Stomach (tissue), 9 donors: ENCODE data around the gene RFC1. TPM values are rescaled to one million over a fixed set of nuclear protein-coding genes. Genes with fewer than 3 reads are reported as not detected.

Source experiments
- DNase-seq, 2 donors: peaks; one replicate each; pipeline versions ENCODE4 v3.0.0 to v3.0.0-alpha.2; 2013 to 2019
- H3K27ac ChIP-seq, 5 donors: fragments of 200-600 bp in 4 of 5; sonication (generic) in 4 of 5; one replicate each; pipeline ENCODE4 v1.5.1; 2013 to 2019; ENCODE audit warnings: mild to moderate bottlenecking in 1 of 5, moderate library complexity in 1 of 5
- H3K27me3 ChIP-seq, 3 donors: fragments of 200-600 bp; sonication (generic); one replicate each; pipeline ENCODE4 v1.5.1; 2017 to 2019; ENCODE audit warnings: mixed run types in 1 of 3
- H3K36me3 ChIP-seq, 4 donors: fragments of 200-600 bp; sonication (generic); 1 replicate in 3 of 4; 2 replicates in 1 of 4; pipeline ENCODE4 v1.5.1; 2016 to 2019
- H3K4me1 ChIP-seq, 4 donors: fragments of 200-600 bp; sonication (generic); one replicate each; pipeline ENCODE4 v1.5.1; 2016 to 2019
- H3K4me3 ChIP-seq, 4 donors: fragments of 200-600 bp; sonication (generic) in 3 of 4; one replicate each; pipeline ENCODE4 v1.5.1; 2016 to 2019; ENCODE audit warnings: mild to moderate bottlenecking in 1 of 4
- H3K9me3 ChIP-seq, 4 donors: fragments of 200-600 bp; sonication (generic); one replicate each; pipeline ENCODE4 v1.5.1; 2016 to 2019
- CTCF ChIP-seq, 7 experiments: fragments of 450-650 bp in 4 of 7; fragments of 200-600 bp in 3 of 7; sonication (generic) in 3 of 7; IDR thresholded peaks; one replicate each; pipeline ENCODE4 v1.5.1; 2016 to 2019; ENCODE audit warnings: antibody characterized with exemption in 7 of 7, control low read depth in 2 of 7, mild to moderate bottlenecking in 1 of 7
- EP300 ChIP-seq: sonication (generic); formaldehyde crosslinking; IDR thresholded peaks from one replicate; pipeline ENCODE4 v1.6.1; 2017; ENCODE audit warnings: antibody characterized with exemption
- POLR2A ChIP-seq, 4 donors: fragments of 450-650 bp; IDR thresholded peaks; one replicate each; pipeline ENCODE4 v1.6.1; 2016; ENCODE audit warnings: antibody characterized with exemption in 4 of 4, control low read depth in 2 of 4, mild to moderate bottlenecking in 1 of 4, moderate library complexity in 1 of 4
- POLR2AphosphoS5 ChIP-seq, 3 donors: sonication (generic); formaldehyde crosslinking; IDR thresholded peaks; one replicate each; pipeline ENCODE4 v1.6.1; 2016; ENCODE audit warnings: antibody characterized with exemption in 3 of 3
- WGBS, 5 donors: extraction: QIAGEN DNeasy Blood & Tissue Kit in 3 of 5; methylation state at CpG; one replicate each; pipeline versions ENCODE4 v1.1.5 to v1.1.7; 2013 to 2018; 5-methylcytosine and 5-hydroxymethylcytosine counted together
- intact Hi-C: fragments of 100-400 bp; cut with DNase I; formaldehyde crosslinking; loops from one replicate; pipeline ENCODE4 v1.15.1; 2023; ENCODE audit warnings: low total_unique reads
- polyA plus RNA-seq, 3 donors: library from polyadenylated mRNA; stranded (reverse); fragments of 200-250 nt; gene quantifications; one replicate each; pipeline ENCODE4 v1.2.3, GENCODE V29; 2013
- total RNA-seq, 5 donors: library from RNA; depleted of rRNA; stranded (reverse); fragments of >200 nt; gene quantifications; one replicate each; pipeline versions ENCODE4 v1.1.0 to v1.2.3, GENCODE V29; 2014 to 2016
- donor health status: healthy with polysubstance abuse.
- donor health status: Bipolar disorder and iron deficiency.
- donor health status: healthy.

Gene RFC1
- total and polyA plus RNA-seq, 8 donors = 9.1 to 127 (median 23.0) TPM

- H3K4me1 ChIP-seq = peaks cover 0 to 23% (median 13%) of the 10 kb centered on the region in 4 donors
- H3K27ac ChIP-seq = no peak overlapping the region
- TF ChIP-seq POLR2A (IDR thresholded peaks at IDR 0.05) (no peak), POLR2AphosphoS5 (IDR thresholded peaks at IDR 0.05) (no peak), CTCF (IDR thresholded peaks at IDR 0.05) (no peak), EP300 (no peak)
- intact Hi-C loops = no loop called here
- H3K36me3 ChIP-seq = peaks cover 0 to 38% (median 28%) of the 10 kb centered on the region in 4 donors
- no peak for DNase-seq
- H3K27me3 ChIP-seq = no peaks in the 10 kb centered on the region
- 80 to 87% (median 86%) methylated on average over 2 of the region's 2 CpGs for WGBS, 5 donors
- H3K4me3 ChIP-seq = no peak overlapping the region
- no peaks in the 10 kb centered on the region for H3K9me3 ChIP-seq
Measured at GRCh38 chr4:39339968-39340367, 26.2 kb downstream of the RFC1 start.

- H3K4me1 ChIP-seq = peaks cover 0 to 23% (median 13%) of the 10 kb centered on the region in 4 donors
- peaks cover 0 to 19% (median 15%) of the 10 kb centered on the region in 4 donors for H3K36me3 ChIP-seq
- TF ChIP-seq CTCF (IDR thresholded peaks at IDR 0.05) (no peak), EP300 (no peak), POLR2A (IDR thresholded peaks at IDR 0.05) (no peak), POLR2AphosphoS5 (IDR thresholded peaks at IDR 0.05) (no peak)
- no peaks in the 10 kb centered on the region for H3K27me3 ChIP-seq
- intact Hi-C loops = no loop called here
- H3K27ac ChIP-seq = no peak overlapping the region
- no peaks in the 10 kb centered on the region for H3K9me3 ChIP-seq
- no peak for DNase-seq
- no peak overlapping the region for H3K4me3 ChIP-seq
- 43 to 77% (median 73%) methylated on average over 4 of the region's 4 CpGs for WGBS, 5 donors
Measured at GRCh38 chr4:39337841-39338240, 28.3 kb downstream of the RFC1 start.

GRCh38 chr4:39335566-39335965, 30.6 kb downstream of the RFC1 start:
- WGBS, 5 donors = 89 to 95% (median 93%) methylated on average over 4 of the region's 4 CpGs
- H3K27ac ChIP-seq = no peak overlapping the region
- TF ChIP-seq POLR2A (IDR thresholded peaks at IDR 0.05) = no peak
- no peak for TF ChIP-seq POLR2AphosphoS5 (IDR thresholded peaks at IDR 0.05)
- no peak for TF ChIP-seq EP300
- TF ChIP-seq CTCF (IDR thresholded peaks at IDR 0.05) = no peak
- H3K4me1 ChIP-seq = peaks cover 0 to 15% (median 6%) of the 10 kb centered on the region in 4 donors
- intact Hi-C loops = no loop called here
- no peak for DNase-seq
- H3K4me3 ChIP-seq = no peak overlapping the region
- no peaks in the 10 kb centered on the region for H3K9me3 ChIP-seq
- H3K36me3 ChIP-seq = no peaks in the 10 kb centered on the region
- H3K27me3 ChIP-seq = no peaks in the 10 kb centered on the region

- Histone ChIP-seq H3K4me3 (no peak overlapping the region), H3K9me3 (no peaks in the 10 kb centered on the region), H3K4me1 (peaks cover 0 to 1% (median 0%) of the 10 kb centered on the region in 4 donors), H3K36me3 (peaks cover 0 to 12% (median 6%) of the 10 kb centered on the region in 4 donors), H3K27ac (no peak overlapping the region), H3K27me3 (no peaks in the 10 kb centered on the region)
- no peak for DNase-seq
- 83 to 92% (median 89%) methylated on average over 2 of the region's 2 CpGs for WGBS, 5 donors
- no peak for TF ChIP-seq POLR2AphosphoS5 (IDR thresholded peaks at IDR 0.05)
- no peak for TF ChIP-seq POLR2A (IDR thresholded peaks at IDR 0.05)
- intact Hi-C loops = no loop called here
Measured at GRCh38 chr4:39331191-39331590, 35.0 kb downstream of the RFC1 start.

- Histone ChIP-seq H3K27ac (no peak overlapping the region), H3K27me3 (no peaks in the 10 kb centered on the region)
Measured at GRCh38 chr4:39330353-39330752, 35.8 kb downstream of the RFC1 start.

More at GRCh38 chr4:39330353-39330752, 35.8 kb downstream of the RFC1 start:
- H3K4me3 ChIP-seq = no peak overlapping the region
- no peaks in the 10 kb centered on the region for H3K9me3 ChIP-seq
- intact Hi-C loops = no loop called here
- no peaks in the 10 kb centered on the region for H3K4me1 ChIP-seq
- TF ChIP-seq POLR2AphosphoS5 (IDR thresholded peaks at IDR 0.05) (no peak), CTCF (IDR thresholded peaks at IDR 0.05) (no peak), EP300 (no peak), POLR2A (IDR thresholded peaks at IDR 0.05) (no peak)
- H3K36me3 ChIP-seq = peaks cover 0 to 20% (median 14%) of the 10 kb centered on the region in 4 donors
- no peak for DNase-seq
- 82 to 98% (median 91%) methylated on average over 1 of the region's 1 CpG for WGBS, 5 donors
